ENCODE results near the gene AUTS2.

- TF ChIP-seq EP300 (IDR thresholded peaks at IDR 0.05; ENCODE audit: borderline replicate concordance in 1 of 2, control insufficient read depth in 1 of 2, low read depth in 2 of 2, low read length in 2 of 2) (no peak), SREBF1 (IDR thresholded peaks at IDR 0.05; ENCODE audit: low read length) (no peak), ZNF274 (IDR thresholded peaks at IDR 0.05; ENCODE audit: insufficient read depth, insufficient read length) (no peak), GABPA (IDR thresholded peaks at IDR 0.05; ENCODE audit: low read depth) (no peak), BCL11A (IDR thresholded peaks at IDR 0.05; ENCODE audit: low read depth, low read length) (no peak), ATF3 (IDR thresholded peaks at IDR 0.05; ENCODE audit: borderline replicate concordance, extremely low read depth, low read depth, low read length) (no peak), EZH2 (IDR thresholded peaks at IDR 0.05; ENCODE audit: borderline replicate concordance, control insufficient read depth, low read depth, low read length) (no peak), TAF1 (IDR thresholded peaks at IDR 0.05; ENCODE audit: borderline replicate concordance, low read depth, low read length) (no peak), POLR2A (IDR thresholded peaks at IDR 0.05; ENCODE audit: low read depth, low read length) (no peak), FOS (IDR thresholded peaks at IDR 0.05; ENCODE audit: borderline replicate concordance, extremely low read depth, insufficient read length) (no peak), CHD4 (IDR thresholded peaks at IDR 0.05) (no peak)
- TF ChIP-seq, protein P1, sequence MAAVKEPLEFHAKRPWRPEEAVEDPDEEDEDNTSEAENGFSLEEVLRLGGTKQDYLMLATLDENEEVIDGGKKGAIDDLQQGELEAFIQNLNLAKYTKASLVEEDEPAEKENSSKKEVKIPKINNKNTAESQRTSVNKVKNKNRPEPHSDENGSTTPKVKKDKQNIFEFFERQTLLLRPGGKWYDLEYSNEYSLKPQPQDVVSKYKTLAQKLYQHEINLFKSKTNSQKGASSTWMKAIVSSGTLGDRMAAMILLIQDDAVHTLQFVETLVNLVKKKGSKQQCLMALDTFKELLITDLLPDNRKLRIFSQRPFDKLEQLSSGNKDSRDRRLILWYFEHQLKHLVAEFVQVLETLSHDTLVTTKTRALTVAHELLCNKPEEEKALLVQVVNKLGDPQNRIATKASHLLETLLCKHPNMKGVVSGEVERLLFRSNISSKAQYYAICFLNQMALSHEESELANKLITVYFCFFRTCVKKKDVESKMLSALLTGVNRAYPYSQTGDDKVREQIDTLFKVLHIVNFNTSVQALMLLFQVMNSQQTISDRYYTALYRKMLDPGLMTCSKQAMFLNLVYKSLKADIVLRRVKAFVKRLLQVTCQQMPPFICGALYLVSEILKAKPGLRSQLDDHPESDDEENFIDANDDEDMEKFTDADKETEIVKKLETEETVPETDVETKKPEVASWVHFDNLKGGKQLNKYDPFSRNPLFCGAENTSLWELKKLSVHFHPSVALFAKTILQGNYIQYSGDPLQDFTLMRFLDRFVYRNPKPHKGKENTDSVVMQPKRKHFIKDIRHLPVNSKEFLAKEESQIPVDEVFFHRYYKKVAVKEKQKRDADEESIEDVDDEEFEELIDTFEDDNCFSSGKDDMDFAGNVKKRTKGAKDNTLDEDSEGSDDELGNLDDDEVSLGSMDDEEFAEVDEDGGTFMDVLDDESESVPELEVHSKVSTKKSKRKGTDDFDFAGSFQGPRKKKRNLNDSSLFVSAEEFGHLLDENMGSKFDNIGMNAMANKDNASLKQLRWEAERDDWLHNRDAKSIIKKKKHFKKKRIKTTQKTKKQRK (IDR thresholded peaks at IDR 0.05; ENCODE audit: low read depth, low read length) = no peak
- TF ChIP-seq, protein P2, sequence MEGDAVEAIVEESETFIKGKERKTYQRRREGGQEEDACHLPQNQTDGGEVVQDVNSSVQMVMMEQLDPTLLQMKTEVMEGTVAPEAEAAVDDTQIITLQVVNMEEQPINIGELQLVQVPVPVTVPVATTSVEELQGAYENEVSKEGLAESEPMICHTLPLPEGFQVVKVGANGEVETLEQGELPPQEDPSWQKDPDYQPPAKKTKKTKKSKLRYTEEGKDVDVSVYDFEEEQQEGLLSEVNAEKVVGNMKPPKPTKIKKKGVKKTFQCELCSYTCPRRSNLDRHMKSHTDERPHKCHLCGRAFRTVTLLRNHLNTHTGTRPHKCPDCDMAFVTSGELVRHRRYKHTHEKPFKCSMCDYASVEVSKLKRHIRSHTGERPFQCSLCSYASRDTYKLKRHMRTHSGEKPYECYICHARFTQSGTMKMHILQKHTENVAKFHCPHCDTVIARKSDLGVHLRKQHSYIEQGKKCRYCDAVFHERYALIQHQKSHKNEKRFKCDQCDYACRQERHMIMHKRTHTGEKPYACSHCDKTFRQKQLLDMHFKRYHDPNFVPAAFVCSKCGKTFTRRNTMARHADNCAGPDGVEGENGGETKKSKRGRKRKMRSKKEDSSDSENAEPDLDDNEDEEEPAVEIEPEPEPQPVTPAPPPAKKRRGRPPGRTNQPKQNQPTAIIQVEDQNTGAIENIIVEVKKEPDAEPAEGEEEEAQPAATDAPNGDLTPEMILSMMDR (IDR thresholded peaks at IDR 0.05 in 2 of 3, conservative IDR thresholded peaks at IDR 0.05 in 1 of 3; ENCODE audit: control insufficient read depth in 2 of 3, extremely low read depth in 1 of 3, insufficient read depth in 1 of 3, low read depth in 3 of 3, low read length in 3 of 3) = no peak
Observed at GRCh38 chr7:70703785-70704184, 1105.5 kb downstream of the AUTS2 start.

Measured in GM12878 (cell line).